ENCODE data around the gene KCNE3. TPM values are rescaled to one million over a fixed set of nuclear protein-coding genes. Genes with fewer than 3 reads are reported as not detected.

Gene KCNE3
- total RNA-seq, 1 donor = 1.8 TPM

- TF ChIP-seq CTCF (IDR thresholded peaks at IDR 0.05; ENCODE audit: extremely low read depth, low read depth, low read length) = no peak
- Histone ChIP-seq H3K4me2 (ENCODE audit: insufficient read depth, low read length) (no peak overlapping the region), H3K27ac (ENCODE audit: low read depth, low read length) (no peak overlapping the region), H4K20me1 (ENCODE audit: insufficient read depth, low read length) (no peaks in the 10 kb centered on the region), H3K4me1 (ENCODE audit: insufficient read depth, low read length) (no peaks in the 10 kb centered on the region), H3K27me3 (ENCODE audit: insufficient read depth, low read length) (peaks cover 10% of the 10 kb centered on the region), H3K79me2 (ENCODE audit: insufficient read depth, low read length) (no peaks in the 10 kb centered on the region), H3K9me3 (ENCODE audit: low read depth, low read length) (no peaks in the 10 kb centered on the region), H3K36me3 (ENCODE audit: insufficient read depth, low read length) (no peaks in the 10 kb centered on the region), H2AFZ (ENCODE audit: low read length) (no peak overlapping the region), H3K4me3 (ENCODE audit: insufficient read depth, low read length) (no peak overlapping the region)
- no peak for DNase-seq (ENCODE audit: insufficient read length, low spot score, missing footprints)
Measured at GRCh38 chr11:74471037-74471436, 3.7 kb upstream of the KCNE3 start.

GRCh38 chr11:74470526-74470925 lies 3.2 kb upstream of the KCNE3 start:
- no peak for DNase-seq (ENCODE audit: insufficient read length, low spot score, missing footprints)
- no peak overlapping the region for H3K4me2 ChIP-seq (ENCODE audit: insufficient read depth, low read length)
- H3K27me3 ChIP-seq (ENCODE audit: insufficient read depth, low read length) = peaks cover 15% of the 10 kb centered on the region
- no peaks in the 10 kb centered on the region for H3K9me3 ChIP-seq (ENCODE audit: low read depth, low read length)
- TF ChIP-seq CTCF (IDR thresholded peaks at IDR 0.05; ENCODE audit: extremely low read depth, low read depth, low read length) = no peak
- no peaks in the 10 kb centered on the region for H3K79me2 ChIP-seq (ENCODE audit: insufficient read depth, low read length)
- no peak overlapping the region for H3K27ac ChIP-seq (ENCODE audit: low read depth, low read length)
- no peaks in the 10 kb centered on the region for H4K20me1 ChIP-seq (ENCODE audit: insufficient read depth, low read length)
- H3K4me3 ChIP-seq (ENCODE audit: insufficient read depth, low read length) = no peak overlapping the region
- no peak overlapping the region for H2AFZ ChIP-seq (ENCODE audit: low read length)
- no peaks in the 10 kb centered on the region for H3K4me1 ChIP-seq (ENCODE audit: insufficient read depth, low read length)
- no peaks in the 10 kb centered on the region for H3K36me3 ChIP-seq (ENCODE audit: insufficient read depth, low read length)

GRCh38 chr11:74468936-74469335 lies 1.6 kb upstream of the KCNE3 start:
- Histone ChIP-seq H3K9me3 (ENCODE audit: low read depth, low read length) (no peaks in the 10 kb centered on the region), H4K20me1 (ENCODE audit: insufficient read depth, low read length) (no peaks in the 10 kb centered on the region), H3K4me3 (ENCODE audit: insufficient read depth, low read length) (no peak overlapping the region), H3K27me3 (ENCODE audit: insufficient read depth, low read length) (peaks cover 17% of the 10 kb centered on the region), H3K4me2 (ENCODE audit: insufficient read depth, low read length) (no peak overlapping the region), H3K36me3 (ENCODE audit: insufficient read depth, low read length) (no peaks in the 10 kb centered on the region), H3K79me2 (ENCODE audit: insufficient read depth, low read length) (no peaks in the 10 kb centered on the region), H3K4me1 (ENCODE audit: insufficient read depth, low read length) (no peaks in the 10 kb centered on the region), H2AFZ (ENCODE audit: low read length) (no peak overlapping the region), H3K27ac (ENCODE audit: low read depth, low read length) (no peak overlapping the region)
- no peak for DNase-seq (ENCODE audit: insufficient read length, low spot score, missing footprints)
- TF ChIP-seq CTCF (IDR thresholded peaks at IDR 0.05; ENCODE audit: extremely low read depth, low read depth, low read length) = no peak

GRCh38 chr11:74468521-74468920 lies 1.2 kb upstream of the KCNE3 start:
- DNase-seq (ENCODE audit: insufficient read length, low spot score, missing footprints) = no peak
- Histone ChIP-seq H4K20me1 (ENCODE audit: insufficient read depth, low read length) (no peaks in the 10 kb centered on the region), H3K36me3 (ENCODE audit: insufficient read depth, low read length) (no peaks in the 10 kb centered on the region), H3K4me3 (ENCODE audit: insufficient read depth, low read length) (no peak overlapping the region), H2AFZ (ENCODE audit: low read length) (no peak overlapping the region), H3K79me2 (ENCODE audit: insufficient read depth, low read length) (no peaks in the 10 kb centered on the region), H3K4me2 (ENCODE audit: insufficient read depth, low read length) (no peak overlapping the region), H3K4me1 (ENCODE audit: insufficient read depth, low read length) (no peaks in the 10 kb centered on the region), H3K9me3 (ENCODE audit: low read depth, low read length) (no peaks in the 10 kb centered on the region), H3K27ac (ENCODE audit: low read depth, low read length) (no peak overlapping the region), H3K27me3 (ENCODE audit: insufficient read depth, low read length) (peaks cover 17% of the 10 kb centered on the region)
- TF ChIP-seq CTCF (IDR thresholded peaks at IDR 0.05; ENCODE audit: extremely low read depth, low read depth, low read length) = no peak
